GM23338 (cell line): ENCODE measurements around the gene CASTOR1. TPM values are rescaled to one million over a fixed set of nuclear protein-coding genes. Genes with fewer than 3 reads are reported as not detected.

Source experiments
- ATAC-seq: fragments of 200-7000 bp; cut with Tn5 transposase; 3 replicates; pipeline ENCODE4 v1.9.1; 2020
- DNase-seq: peaks from one replicate; pipeline ENCODE4 v3.0.0-alpha.2; 2015; ENCODE audit warnings: low spot score
- H2AFZ ChIP-seq: fragments of 200-600 bp; sonication (generic); 2 replicates; pipeline ENCODE4 v1.8.0; 2016; ENCODE audit warnings: antibody characterized with exemption, mild to moderate bottlenecking, moderate library complexity
- H3F3A ChIP-seq: fragments of 200-600 bp; sonication (generic); replicated peaks from 2 replicates; pipeline ENCODE4 v1.8.0; 2017; ENCODE audit warnings: antibody characterized with exemption, mixed run types, low read depth
- H3K27ac ChIP-seq: fragments of 200-600 bp; sonication (generic); 2 replicates; pipeline ENCODE4 v1.6.1; 2016; ENCODE audit warnings: low read depth
- H3K27me3 ChIP-seq: fragments of 200-600 bp; sonication (generic); 2 replicates; pipeline ENCODE4 v1.8.0; 2016; ENCODE audit warnings: mild to moderate bottlenecking, mixed run types, moderate library complexity; ENCODE audit not compliant: insufficient read depth
- H3K36me3 ChIP-seq: fragments of 200-600 bp; sonication (generic); 2 replicates; pipeline ENCODE4 v1.8.0; 2016; ENCODE audit warnings: mild to moderate bottlenecking; ENCODE audit not compliant: insufficient read depth
- H3K4me1 ChIP-seq: fragments of 200-600 bp; sonication (generic); 2 replicates; pipeline ENCODE4 v1.8.0; 2016; ENCODE audit warnings: mild to moderate bottlenecking, moderate library complexity; ENCODE audit not compliant: insufficient read depth
- H3K4me2 ChIP-seq: fragments of 200-600 bp; sonication (generic); 2 replicates; pipeline ENCODE4 v1.7.1; 2017; ENCODE audit warnings: mixed run types
- H3K4me3 ChIP-seq: fragments of 200-600 bp; sonication (generic); 2 replicates; pipeline ENCODE4 v1.6.1; 2016; ENCODE audit warnings: mixed run types
- H3K79me2 ChIP-seq: fragments of 200-600 bp; sonication (generic); replicated peaks from 2 replicates; pipeline ENCODE4 v1.8.0; 2017; ENCODE audit warnings: mild to moderate bottlenecking; ENCODE audit not compliant: insufficient read depth
- H3K9me2 ChIP-seq: fragments of 200-600 bp; sonication (generic); 2 replicates; pipeline ENCODE4 v1.8.0; 2017; ENCODE audit not compliant: insufficient read depth
- H4K20me1 ChIP-seq: fragments of 200-600 bp; sonication (generic); replicated peaks from 2 replicates; pipeline ENCODE4 v1.8.0; 2017; ENCODE audit warnings: mild to moderate bottlenecking; ENCODE audit not compliant: insufficient read depth
- H3K27ac Mint-ChIP-seq: 2 replicates; pipeline ENCODE4 v1.8.0; 2020; ENCODE audit warnings: inconsistent platforms, mild to moderate bottlenecking, moderate library complexity, mixed read lengths
- H3K27me3 Mint-ChIP-seq: 3 replicates; pipeline ENCODE4 v1.8.0; 2022; ENCODE audit warnings: low read depth, mild to moderate bottlenecking, moderate library complexity, mixed read lengths, inconsistent platforms; ENCODE audit not compliant: insufficient read depth, poor library complexity
- H3K36me3 Mint-ChIP-seq: 3 replicates; pipeline ENCODE4 v1.8.0; 2021; ENCODE audit warnings: low read depth, mild to moderate bottlenecking, inconsistent platforms, moderate library complexity, mixed read lengths
- H3K4me1 Mint-ChIP-seq: 3 replicates; pipeline ENCODE4 v1.8.0; 2020; ENCODE audit warnings: mild to moderate bottlenecking, inconsistent platforms, mixed read lengths
- H3K4me3 Mint-ChIP-seq: 3 replicates; pipeline ENCODE4 v1.8.0; 2021; ENCODE audit warnings: moderate library complexity, mild to moderate bottlenecking, inconsistent platforms, mixed read lengths
- H3K9me3 Mint-ChIP-seq: 3 replicates; pipeline ENCODE4 v1.8.0; 2020; ENCODE audit warnings: moderate library complexity, mild to moderate bottlenecking, inconsistent platforms, mixed read lengths
- CREB1 ChIP-seq: fragments of 250-450 bp; sonication (Bioruptor Pico); IDR thresholded peaks from 2 replicates; pipeline ENCODE4 v1.5.0; 2020; ENCODE audit warnings: low read depth, mild to moderate bottlenecking, moderate library complexity
- CTCF ChIP-seq, 2 experiments: fragments of 200-600 bp in 1 of 2; sonication (generic) in 1 of 2; conservative IDR thresholded peaks; 2 replicates each; pipeline versions ENCODE4 v1.5.1 to v1.6.1; 2016 to 2017; ENCODE audit warnings: antibody characterized with exemption in 2 of 2, low read depth in 2 of 2, mild to moderate bottlenecking in 2 of 2, moderate library complexity in 1 of 2
- EZH2 ChIP-seq: fragments of 200-600 bp; sonication (generic); IDR thresholded peaks from one replicate; pipeline ENCODE4 v1.8.0; 2017; ENCODE audit warnings: antibody characterized with exemption, mild to moderate bottlenecking, low read depth; ENCODE audit not compliant: unreplicated experiment
- EZH2phosphoT487 ChIP-seq: fragments of 200-600 bp; sonication (generic); IDR thresholded peaks from one replicate; pipeline ENCODE4 v1.8.1; 2018; ENCODE audit warnings: antibody characterized with exemption; ENCODE audit not compliant: unreplicated experiment
- NANOG ChIP-seq: IDR thresholded peaks from 2 replicates; pipeline ENCODE4 v1.6.1; 2016; ENCODE audit warnings: antibody characterized with exemption, borderline replicate concordance
- POLR2AphosphoS5 ChIP-seq: IDR thresholded peaks from 2 replicates; pipeline ENCODE4 v1.6.1; 2016; ENCODE audit warnings: antibody characterized with exemption, low read depth
- STAT1 ChIP-seq: IDR thresholded peaks from one replicate; pipeline ENCODE4 v1.6.1; 2016; ENCODE audit warnings: antibody characterized with exemption; ENCODE audit not compliant: unreplicated experiment
- ZNF331 ChIP-seq: fragments of 250-450 bp; sonication (Bioruptor Pico); IDR thresholded peaks from 2 replicates; pipeline ENCODE4 v1.5.0; 2020; ENCODE audit warnings: low read depth, mild to moderate bottlenecking, moderate library complexity
- ZNF462 ChIP-seq: fragments of 250-450 bp; sonication (Bioruptor Pico); IDR thresholded peaks from 2 replicates; pipeline ENCODE4 v1.5.0; 2020; ENCODE audit warnings: mild to moderate bottlenecking, moderate library complexity
- polyA plus RNA-seq: library from polyadenylated mRNA; unstranded; fragments of >200 nt; fragmentation: Nextera tagmentation; extraction: Ambion mirVana; gene quantifications from 2 replicates; pipeline ENCODE4 v1.2.1, GENCODE V29; 2016
- total RNA-seq: library from RNA; depleted of rRNA; stranded (reverse); fragments of >200 nt; shearing (Covaris generic); gene quantifications from 2 replicates; pipeline ENCODE4 v1.2.3, GENCODE V29; 2014

CASTOR1 gene
- total and polyA plus RNA-seq, 2 experiments from 2014 or later: 11.3 to 23.2 TPM

- H3K79me2 ChIP-seq: no peaks in the 10 kb centered on the region
- H3K27me3 ChIP-seq: no peaks in the 10 kb centered on the region; the same call in 1 of the 2 replicates
- no peak overlapping the region for H3K27ac ChIP-seq
- no peaks in the 10 kb centered on the region for H3K4me1 ChIP-seq
- DNase-seq (no peak), ATAC-seq (no peak)
- H3F3A ChIP-seq: no peaks in the 10 kb centered on the region
- H4K20me1 ChIP-seq: no peaks in the 10 kb centered on the region
- Mint-ChIP-seq H3K36me3 (no peaks in the 10 kb centered on the region), H3K4me1 (peaks cover 5% of the 10 kb centered on the region; the same call in 2 of the 3 replicates), H3K27ac (no peak overlapping the region), H3K4me3 (no peak overlapping the region), H3K9me3 (no peaks in the 10 kb centered on the region; the same call in 2 of the 3 replicates), H3K27me3 (peaks cover 18% of the 10 kb centered on the region)
- H2AFZ ChIP-seq: 0 out of 2 replicates have a peak overlapping the region, but pooled peaks have one; percentile 98
- no peaks in the 10 kb centered on the region for H3K9me2 ChIP-seq
- no peaks in the 10 kb centered on the region for H3K36me3 ChIP-seq
- H3K4me2 ChIP-seq: no peak overlapping the region
- TF ChIP-seq CREB1 (no peak), EZH2phosphoT487 (no peak), ZNF331 (CRISPR knock-in tag) (no peak), POLR2AphosphoS5 (no peak), NANOG (no peak), STAT1 (no peak), EZH2 (no peak)
- no peak overlapping the region for H3K4me3 ChIP-seq
These were observed 25.4 kb downstream of the CASTOR1 start for GRCh38 chr22:30263883-30264282.

GRCh38 chr22:30262917-30263741, 26.2 kb downstream of the CASTOR1 start:
- H2AFZ ChIP-seq: peak overlapping the region; percentile 98
- H3K4me2 ChIP-seq: no peak overlapping the region
- no peaks in the 10 kb centered on the region; the same call in 1 of the 2 replicates for H3K27me3 ChIP-seq
- no peaks in the 10 kb centered on the region for H3K36me3 Mint-ChIP-seq
- peak; percentile 81 for ATAC-seq
- peak; percentile 95 for DNase-seq
- no peaks in the 10 kb centered on the region; the same call in 2 of the 3 replicates for H3K9me3 Mint-ChIP-seq
- H3F3A ChIP-seq: no peaks in the 10 kb centered on the region
- peaks cover 9% of the 10 kb centered on the region for H3K4me1 Mint-ChIP-seq
- no peak overlapping the region for H3K4me3 ChIP-seq
- no peak overlapping the region for H3K27ac Mint-ChIP-seq
- H3K4me1 ChIP-seq: peaks cover 2% of the 10 kb centered on the region
- H3K79me2 ChIP-seq: no peaks in the 10 kb centered on the region
- H3K27me3 Mint-ChIP-seq: peaks cover 18% of the 10 kb centered on the region
- no peak overlapping the region for H3K27ac ChIP-seq
- H3K9me2 ChIP-seq: no peaks in the 10 kb centered on the region
- no peaks in the 10 kb centered on the region for H3K36me3 ChIP-seq
- no peaks in the 10 kb centered on the region for H4K20me1 ChIP-seq
- no peak overlapping the region for H3K4me3 Mint-ChIP-seq
- TF ChIP-seq CTCF (conservative IDR thresholded peaks at IDR 0.05; ENCODE audit: low read depth in 2 of 2): peak; percentile 88 to 94
- TF ChIP-seq CREB1: no peak

- Mint-ChIP-seq H3K27ac (no peak overlapping the region), H3K9me3 (no peaks in the 10 kb centered on the region; the same call in 2 of the 3 replicates), H3K27me3 (peaks cover 20% of the 10 kb centered on the region), H3K4me1 (peaks cover 17% of the 10 kb centered on the region), H3K36me3 (no peaks in the 10 kb centered on the region; the same call in 2 of the 3 replicates), H3K4me3 (no peak overlapping the region)
- Histone ChIP-seq H3K9me2 (no peaks in the 10 kb centered on the region), H3K4me2 (no peak overlapping the region), H3K4me1 (peaks cover 7% of the 10 kb centered on the region), H3K27ac (no peak overlapping the region), H3F3A (no peaks in the 10 kb centered on the region), H3K36me3 (no peaks in the 10 kb centered on the region), H2AFZ (no peak overlapping the region), H3K4me3 (no peak overlapping the region), H4K20me1 (no peaks in the 10 kb centered on the region), H3K27me3 (no peaks in the 10 kb centered on the region; the same call in 1 of the 2 replicates), H3K79me2 (no peaks in the 10 kb centered on the region)
- ATAC-seq (no peak), DNase-seq (no peak)
- no peak for TF ChIP-seq ZNF462
These were observed 27.2 kb downstream of the CASTOR1 start for GRCh38 chr22:30262112-30262511.
